Activated B cell treated with CpG ODN at 0.5 μM for 24 hours (primary cell): Measurements from ENCODE around the gene BMP2K. TPM values are rescaled to one million over a fixed set of nuclear protein-coding genes. Genes with fewer than 3 reads are reported as not detected.

Experiments used
- ATAC-seq: fragments of 200-7000 bp; cut with Tn5 transposase; one replicate; pipeline ENCODE4 v1.10.0; 2021; ENCODE audit warnings: low read depth, mild to moderate bottlenecking, moderate library complexity
- CTCF ChIA-PET: fragments of 350-600 bp; sonication (Branson Sonifier 250); formaldehyde crosslinking; loops from one replicate; lab custom pipeline; 2021; ENCODE audit warnings: antibody characterized with exemption; lab: Charles Lee
- POLR2A ChIA-PET: fragments of 350-600 bp; sonication (Branson Sonifier 250); formaldehyde crosslinking; loops from one replicate; lab custom pipeline; 2021; ENCODE audit warnings: antibody characterized with exemption; lab: Charles Lee
- DNase-seq: peaks from one replicate; pipeline ENCODE4 v3.0.0; 2022
- H3K27ac Mint-ChIP-seq: one replicate; pipeline ENCODE4 v1.8.0; 2020; ENCODE audit warnings: mixed read lengths
- H3K27me3 Mint-ChIP-seq: one replicate; pipeline ENCODE4 v1.8.0; 2021; ENCODE audit warnings: mixed read lengths
- H3K36me3 Mint-ChIP-seq: one replicate; pipeline ENCODE4 v1.8.0; 2021; ENCODE audit warnings: low read depth, mixed read lengths
- H3K4me1 Mint-ChIP-seq: one replicate; pipeline ENCODE4 v1.8.0; 2021; ENCODE audit warnings: mixed read lengths
- H3K4me3 Mint-ChIP-seq: one replicate; pipeline ENCODE4 v1.8.0; 2020; ENCODE audit warnings: mild to moderate bottlenecking, mixed read lengths
- H3K9me3 Mint-ChIP-seq: one replicate; pipeline ENCODE4 v1.8.0; 2020; ENCODE audit warnings: mixed read lengths
- CTCF ChIP-seq: fragments of 200-600 bp; IDR thresholded peaks from one replicate; pipeline ENCODE4 v1.8.0; 2022; ENCODE audit warnings: antibody characterized with exemption, mild to moderate bottlenecking
- intact Hi-C: fragments of 100-400 bp; cut with micrococcal nuclease; formaldehyde crosslinking; loops from one replicate; pipeline ENCODE4 v1.15.1; 2024
- total RNA-seq: library from RNA; stranded (reverse); gene quantifications from 2 replicates; pipeline ENCODE4 v1.2.3, GENCODE V29; 2022

The BMP2K gene
- total RNA-seq, 1 donor from 2014 or later: 135 TPM

GRCh38 chr4:78945651-78946179 lies 169.6 kb downstream of the BMP2K start:
- H3K27me3 Mint-ChIP-seq: peaks cover 14% of the 10 kb centered on the region
- H3K4me1 Mint-ChIP-seq: no peaks in the 10 kb centered on the region
- no peak for TF ChIP-seq CTCF
- intact Hi-C loops: no loop called here
- H3K4me3 Mint-ChIP-seq: no peak overlapping the region
- ChIA-PET POLR2A (interaction anchor here (0.5 kb wide), 1 partner anchor 961 kb away, joined by 3 read pairs; no protein-coding TSS in a partner anchor), CTCF (no interaction called here)
- H3K9me3 Mint-ChIP-seq: peaks cover 4% of the 10 kb centered on the region
- ATAC-seq (no peak), DNase-seq (no peak)
- H3K36me3 Mint-ChIP-seq: no peaks in the 10 kb centered on the region
- H3K27ac Mint-ChIP-seq: no peak overlapping the region

- POLR2A ChIA-PET: no interaction called here
- peaks cover 19% of the 10 kb centered on the region for H3K27me3 Mint-ChIP-seq
Measured at GRCh38 chr4:78949735-78950134, 173.6 kb downstream of the BMP2K start.

GRCh38 chr4:78951862-78952472 lies 175.8 kb downstream of the BMP2K start:
- ATAC-seq (peak; percentile 68), DNase-seq (no peak)
- CTCF ChIA-PET: interaction anchor here (0.6 to 2.5 kb wide), 14 partner anchors 9 to 1268 kb away, joined by 3 to 16 read pairs (median 5); partner anchors contain the start of gene PAQR3
- Mint-ChIP-seq H3K9me3 (no peaks in the 10 kb centered on the region), H3K27ac (no peak overlapping the region), H3K4me3 (no peak overlapping the region), H3K27me3 (peaks cover 7% of the 10 kb centered on the region), H3K4me1 (no peaks in the 10 kb centered on the region), H3K36me3 (no peaks in the 10 kb centered on the region)
- TF ChIP-seq CTCF: no peak
- POLR2A ChIA-PET: no interaction called here
- intact Hi-C loops: loop anchor here (1.0 to 5.0 kb wide), 5 partner anchors 624 to 1405 kb away; no protein-coding TSS in a partner anchor

More at GRCh38 chr4:78949735-78950134, 173.6 kb downstream of the BMP2K start:
- no peak for DNase-seq
- no peak overlapping the region for H3K4me3 Mint-ChIP-seq
- CTCF ChIA-PET: no interaction called here
- peaks cover 4% of the 10 kb centered on the region for H3K9me3 Mint-ChIP-seq
- H3K4me1 Mint-ChIP-seq: no peaks in the 10 kb centered on the region
- ATAC-seq: no peak
- H3K27ac Mint-ChIP-seq: no peak overlapping the region
- no peak for TF ChIP-seq CTCF
- no peaks in the 10 kb centered on the region for H3K36me3 Mint-ChIP-seq
- intact Hi-C loops: loop anchor here (5.0 kb wide), 2 partner anchors 1178 to 1408 kb away; no protein-coding TSS in a partner anchor

GRCh38 chr4:78953231-78953630 lies 177.1 kb downstream of the BMP2K start:
- ATAC-seq: no peak
- Mint-ChIP-seq H3K36me3 (no peaks in the 10 kb centered on the region), H3K27me3 (peaks cover 7% of the 10 kb centered on the region), H3K9me3 (no peaks in the 10 kb centered on the region), H3K27ac (no peak overlapping the region), H3K4me1 (no peaks in the 10 kb centered on the region), H3K4me3 (no peak overlapping the region)
- no peak for DNase-seq
- intact Hi-C loops: loop anchor here (5.0 kb wide), 2 partner anchors 1174 to 1404 kb away; no protein-coding TSS in a partner anchor
- ChIA-PET POLR2A (no interaction called here), CTCF (interaction anchor here (1.0 to 2.5 kb wide), 11 partner anchors 8 to 1267 kb away, joined by 3 to 16 read pairs (median 6); partner anchors contain the start of gene PAQR3)
- no peak for TF ChIP-seq CTCF
